HepG2 (cell line): Measurements from ENCODE around the gene UCHL3. TPM values are rescaled to one million over a fixed set of nuclear protein-coding genes. Genes with fewer than 3 reads are reported as not detected.
A peak's percentile ranks its signal among the peaks of the same experiment; 100 is the strongest.

Experiments used
- BORCS8-MEF2B ChIP-seq: sonication (generic); formaldehyde crosslinking; IDR thresholded peaks from 2 replicates; pipeline ENCODE4 v1.8.0; 2022; ENCODE audit warnings: mild to moderate bottlenecking, missing genetic modification reagents
- HNF4G ChIP-seq, 2 experiments: sonication (generic) in 1 of 2; formaldehyde crosslinking in 1 of 2; IDR thresholded peaks; 2 replicates each; pipeline versions ENCODE4 v1.4.0 to v1.6.1; 2011 to 2020; ENCODE audit warnings: borderline replicate concordance in 2 of 2, low read depth in 2 of 2, mild to moderate bottlenecking in 2 of 2, low read length in 1 of 2, missing genetic modification reagents in 1 of 2, moderate library complexity in 1 of 2
- TGIF2 ChIP-seq: IDR thresholded peaks from 2 replicates; pipeline ENCODE4 v1.6.1; 2016; ENCODE audit warnings: control low read depth, missing compliant biosample characterization
- TSC22D2 ChIP-seq: sonication (generic); formaldehyde crosslinking; IDR thresholded peaks from 2 replicates; pipeline ENCODE4 v1.5.1; 2020; ENCODE audit warnings: missing genetic modification reagents, mild to moderate bottlenecking, borderline replicate concordance
- ZNF143 ChIP-seq: sonication (generic); formaldehyde crosslinking; IDR thresholded peaks from 2 replicates; pipeline ENCODE4 v1.4.0; 2020; ENCODE audit warnings: missing genetic modification reagents
- ZNF562 ChIP-seq: sonication (generic); formaldehyde crosslinking; IDR thresholded peaks from 2 replicates; pipeline ENCODE4 v1.8.0; 2022; ENCODE audit warnings: missing genetic modification reagents, borderline replicate concordance
- polyA plus RNA-seq, 8 experiments: library from polyadenylated mRNA; depleted of rRNA in 3 of 8; stranded (reverse) in 7 of 8; unstranded in 1 of 8; fragments of >200 nt; fragmentation: Illumina TruSeq in 4 of 8; extraction: Trizol in 4 of 8; gene quantifications; 2 replicates each; pipeline versions ENCODE4 v1.2.1 to v1.2.3, GENCODE V29; 2011 to 2016; ENCODE audit warnings: low read depth in 4 of 8, missing spikeins in 1 of 8, mixed read lengths in 1 of 8; ENCODE audit not compliant: insufficient read depth in 1 of 8
- total RNA-seq, 5 experiments: library from RNA; depleted of rRNA; stranded (reverse); fragments of >200 nt; fragmentation: Illumina TruSeq; extraction: Trizol; gene quantifications; 2 replicates each; pipeline ENCODE4 v1.2.3, GENCODE V29; 2016; ENCODE audit warnings: low read depth in 1 of 5
- TF ChIP-seq, protein P1 (sequence below): sonication (generic); formaldehyde crosslinking; IDR thresholded peaks from 2 replicates; pipeline ENCODE4 v1.5.0; 2020; ENCODE audit warnings: mild to moderate bottlenecking, missing genetic modification reagents, borderline replicate concordance
- TF ChIP-seq, protein P2 (sequence below): sonication (generic); formaldehyde crosslinking; IDR thresholded peaks from 2 replicates; pipeline ENCODE4 v1.4.0; 2020; ENCODE audit warnings: missing genetic modification reagents, mild to moderate bottlenecking, borderline replicate concordance
- TF ChIP-seq, protein P3 (sequence below): sonication (generic); formaldehyde crosslinking; IDR thresholded peaks from 2 replicates; pipeline ENCODE4 v1.4.0; 2020; ENCODE audit warnings: missing genetic modification reagents
- TF ChIP-seq, protein P4 (sequence below): sonication (generic); formaldehyde crosslinking; IDR thresholded peaks from 2 replicates; pipeline ENCODE4 v1.5.0; 2020; ENCODE audit warnings: missing genetic modification reagents

UCHL3 gene
- total and polyA plus RNA-seq, 2 of the 13 experiments (the other 11 are each of a cell fraction or from before 2014, with no cell fraction given): 36.2 to 93.3 TPM

- TF ChIP-seq, protein P1, sequence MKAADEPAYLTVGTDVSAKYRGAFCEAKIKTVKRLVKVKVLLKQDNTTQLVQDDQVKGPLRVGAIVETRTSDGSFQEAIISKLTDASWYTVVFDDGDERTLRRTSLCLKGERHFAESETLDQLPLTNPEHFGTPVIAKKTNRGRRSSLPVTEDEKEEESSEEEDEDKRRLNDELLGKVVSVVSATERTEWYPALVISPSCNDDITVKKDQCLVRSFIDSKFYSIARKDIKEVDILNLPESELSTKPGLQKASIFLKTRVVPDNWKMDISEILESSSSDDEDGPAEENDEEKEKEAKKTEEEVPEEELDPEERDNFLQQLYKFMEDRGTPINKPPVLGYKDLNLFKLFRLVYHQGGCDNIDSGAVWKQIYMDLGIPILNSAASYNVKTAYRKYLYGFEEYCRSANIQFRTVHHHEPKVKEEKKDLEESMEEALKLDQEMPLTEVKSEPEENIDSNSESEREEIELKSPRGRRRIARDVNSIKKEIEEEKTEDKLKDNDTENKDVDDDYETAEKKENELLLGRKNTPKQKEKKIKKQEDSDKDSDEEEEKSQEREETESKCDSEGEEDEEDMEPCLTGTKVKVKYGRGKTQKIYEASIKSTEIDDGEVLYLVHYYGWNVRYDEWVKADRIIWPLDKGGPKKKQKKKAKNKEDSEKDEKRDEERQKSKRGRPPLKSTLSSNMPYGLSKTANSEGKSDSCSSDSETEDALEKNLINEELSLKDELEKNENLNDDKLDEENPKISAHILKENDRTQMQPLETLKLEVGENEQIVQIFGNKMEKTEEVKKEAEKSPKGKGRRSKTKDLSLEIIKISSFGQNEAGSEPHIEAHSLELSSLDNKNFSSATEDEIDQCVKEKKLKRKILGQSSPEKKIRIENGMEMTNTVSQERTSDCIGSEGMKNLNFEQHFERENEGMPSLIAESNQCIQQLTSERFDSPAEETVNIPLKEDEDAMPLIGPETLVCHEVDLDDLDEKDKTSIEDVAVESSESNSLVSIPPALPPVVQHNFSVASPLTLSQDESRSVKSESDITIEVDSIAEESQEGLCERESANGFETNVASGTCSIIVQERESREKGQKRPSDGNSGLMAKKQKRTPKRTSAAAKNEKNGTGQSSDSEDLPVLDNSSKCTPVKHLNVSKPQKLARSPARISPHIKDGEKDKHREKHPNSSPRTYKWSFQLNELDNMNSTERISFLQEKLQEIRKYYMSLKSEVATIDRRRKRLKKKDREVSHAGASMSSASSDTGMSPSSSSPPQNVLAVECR (CRISPR knock-in tag): peak; percentile 96
- TF ChIP-seq ZNF562 (no peak), HNF4G (IDR thresholded peaks at IDR 0.05; ENCODE audit: borderline replicate concordance, low read depth, low read length) (no peak), HNF4G (CRISPR knock-in tag; IDR thresholded peaks at IDR 0.05; ENCODE audit: borderline replicate concordance, low read depth) (no peak), BORCS8-MEF2B (CRISPR knock-in tag) (no peak), TGIF2 (CRISPR knock-in tag) (peak; percentile 63; the same call in 1 of the 2 replicates), TSC22D2 (CRISPR knock-in tag) (peak; percentile 27; the same call in 1 of the 2 replicates), ZNF143 (CRISPR knock-in tag) (0 out of 2 replicates have a peak, but pooled peaks have one; percentile 30)
- TF ChIP-seq, protein P2, sequence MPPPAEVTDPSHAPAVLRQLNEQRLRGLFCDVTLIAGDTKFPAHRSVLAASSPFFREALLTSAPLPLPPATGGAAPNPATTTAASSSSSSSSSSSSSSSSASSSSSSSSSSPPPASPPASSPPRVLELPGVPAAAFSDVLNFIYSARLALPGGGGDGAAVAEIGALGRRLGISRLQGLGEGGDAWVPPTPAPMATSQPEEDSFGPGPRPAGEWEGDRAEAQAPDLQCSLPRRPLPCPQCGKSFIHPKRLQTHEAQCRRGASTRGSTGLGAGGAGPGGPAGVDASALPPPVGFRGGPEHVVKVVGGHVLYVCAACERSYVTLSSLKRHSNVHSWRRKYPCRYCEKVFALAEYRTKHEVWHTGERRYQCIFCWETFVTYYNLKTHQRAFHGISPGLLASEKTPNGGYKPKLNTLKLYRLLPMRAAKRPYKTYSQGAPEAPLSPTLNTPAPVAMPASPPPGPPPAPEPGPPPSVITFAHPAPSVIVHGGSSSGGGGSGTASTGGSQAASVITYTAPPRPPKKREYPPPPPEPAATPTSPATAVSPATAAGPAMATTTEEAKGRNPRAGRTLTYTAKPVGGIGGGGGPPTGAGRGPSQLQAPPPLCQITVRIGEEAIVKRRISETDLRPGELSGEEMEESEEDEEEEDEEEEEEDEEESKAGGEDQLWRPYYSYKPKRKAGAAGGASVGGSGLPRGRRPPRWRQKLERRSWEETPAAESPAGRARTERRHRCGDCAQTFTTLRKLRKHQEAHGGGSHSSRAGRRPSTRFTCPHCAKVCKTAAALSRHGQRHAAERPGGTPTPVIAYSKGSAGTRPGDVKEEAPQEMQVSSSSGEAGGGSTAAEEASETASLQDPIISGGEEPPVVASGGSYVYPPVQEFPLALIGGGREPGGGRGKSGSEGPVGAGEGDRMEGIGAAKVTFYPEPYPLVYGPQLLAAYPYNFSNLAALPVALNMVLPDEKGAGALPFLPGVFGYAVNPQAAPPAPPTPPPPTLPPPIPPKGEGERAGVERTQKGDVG (CRISPR knock-in tag): no peak
- TF ChIP-seq, protein P3, sequence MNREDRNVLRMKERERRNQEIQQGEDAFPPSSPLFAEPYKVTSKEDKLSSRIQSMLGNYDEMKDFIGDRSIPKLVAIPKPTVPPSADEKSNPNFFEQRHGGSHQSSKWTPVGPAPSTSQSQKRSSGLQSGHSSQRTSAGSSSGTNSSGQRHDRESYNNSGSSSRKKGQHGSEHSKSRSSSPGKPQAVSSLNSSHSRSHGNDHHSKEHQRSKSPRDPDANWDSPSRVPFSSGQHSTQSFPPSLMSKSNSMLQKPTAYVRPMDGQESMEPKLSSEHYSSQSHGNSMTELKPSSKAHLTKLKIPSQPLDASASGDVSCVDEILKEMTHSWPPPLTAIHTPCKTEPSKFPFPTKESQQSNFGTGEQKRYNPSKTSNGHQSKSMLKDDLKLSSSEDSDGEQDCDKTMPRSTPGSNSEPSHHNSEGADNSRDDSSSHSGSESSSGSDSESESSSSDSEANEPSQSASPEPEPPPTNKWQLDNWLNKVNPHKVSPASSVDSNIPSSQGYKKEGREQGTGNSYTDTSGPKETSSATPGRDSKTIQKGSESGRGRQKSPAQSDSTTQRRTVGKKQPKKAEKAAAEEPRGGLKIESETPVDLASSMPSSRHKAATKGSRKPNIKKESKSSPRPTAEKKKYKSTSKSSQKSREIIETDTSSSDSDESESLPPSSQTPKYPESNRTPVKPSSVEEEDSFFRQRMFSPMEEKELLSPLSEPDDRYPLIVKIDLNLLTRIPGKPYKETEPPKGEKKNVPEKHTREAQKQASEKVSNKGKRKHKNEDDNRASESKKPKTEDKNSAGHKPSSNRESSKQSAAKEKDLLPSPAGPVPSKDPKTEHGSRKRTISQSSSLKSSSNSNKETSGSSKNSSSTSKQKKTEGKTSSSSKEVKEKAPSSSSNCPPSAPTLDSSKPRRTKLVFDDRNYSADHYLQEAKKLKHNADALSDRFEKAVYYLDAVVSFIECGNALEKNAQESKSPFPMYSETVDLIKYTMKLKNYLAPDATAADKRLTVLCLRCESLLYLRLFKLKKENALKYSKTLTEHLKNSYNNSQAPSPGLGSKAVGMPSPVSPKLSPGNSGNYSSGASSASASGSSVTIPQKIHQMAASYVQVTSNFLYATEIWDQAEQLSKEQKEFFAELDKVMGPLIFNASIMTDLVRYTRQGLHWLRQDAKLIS: no peak
- TF ChIP-seq, protein P4, sequence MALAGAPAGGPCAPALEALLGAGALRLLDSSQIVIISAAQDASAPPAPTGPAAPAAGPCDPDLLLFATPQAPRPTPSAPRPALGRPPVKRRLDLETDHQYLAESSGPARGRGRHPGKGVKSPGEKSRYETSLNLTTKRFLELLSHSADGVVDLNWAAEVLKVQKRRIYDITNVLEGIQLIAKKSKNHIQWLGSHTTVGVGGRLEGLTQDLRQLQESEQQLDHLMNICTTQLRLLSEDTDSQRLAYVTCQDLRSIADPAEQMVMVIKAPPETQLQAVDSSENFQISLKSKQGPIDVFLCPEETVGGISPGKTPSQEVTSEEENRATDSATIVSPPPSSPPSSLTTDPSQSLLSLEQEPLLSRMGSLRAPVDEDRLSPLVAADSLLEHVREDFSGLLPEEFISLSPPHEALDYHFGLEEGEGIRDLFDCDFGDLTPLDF (CRISPR knock-in tag): peak; percentile 54; the same call in 1 of the 2 replicates
Measured at GRCh38 chr13:75537401-75538365, 11.9 kb upstream of the UCHL3 start, which contains the start of gene COMMD6 (continued).
